ENCODE results near the gene MCU. TPM values are rescaled to one million over a fixed set of nuclear protein-coding genes. Genes with fewer than 3 reads are reported as not detected.

Gene MCU
- total RNA-seq, 1 donor from 2014 or later, result 20.3 TPM

GRCh38 chr10:72649291-72649690 lies 42.7 kb upstream of the MCU start:
- H3K9me3 ChIP-seq (replicated peaks), result no peaks in the 10 kb centered on the region
- TF ChIP-seq CTCF (IDR thresholded peaks at IDR 0.05; ENCODE audit: borderline replicate concordance), result no peak
- no peak for DNase-seq
- no peaks in the 10 kb centered on the region for H3K4me1 ChIP-seq
- no peak overlapping the region for H3K4me3 ChIP-seq
- no peaks in the 10 kb centered on the region for H3K27me3 ChIP-seq (ENCODE audit: low read depth)
- intact Hi-C loops (cut with micrococcal nuclease), result no loop called here
- H3K36me3 ChIP-seq, result no peaks in the 10 kb centered on the region
- no peak overlapping the region for H3K27ac ChIP-seq (replicated peaks)

- Histone ChIP-seq H3K4me1 (no peaks in the 10 kb centered on the region), H3K36me3 (no peaks in the 10 kb centered on the region), H3K27me3 (ENCODE audit: low read depth) (no peaks in the 10 kb centered on the region), H3K9me3 (replicated peaks) (no peaks in the 10 kb centered on the region), H3K4me3 (no peak overlapping the region), H3K27ac (replicated peaks) (no peak overlapping the region)
- DNase-seq, result no peak
- intact Hi-C loops (cut with micrococcal nuclease), result no loop called here
- no peak for TF ChIP-seq CTCF (IDR thresholded peaks at IDR 0.05; ENCODE audit: borderline replicate concordance)
Observed at GRCh38 chr10:72653383-72654096, 38.4 kb upstream of the MCU start.

GRCh38 chr10:72654720-72655119 lies 37.2 kb upstream of the MCU start:
- intact Hi-C loops (cut with micrococcal nuclease), result no loop called here
- TF ChIP-seq CTCF (IDR thresholded peaks at IDR 0.05; ENCODE audit: borderline replicate concordance), result no peak

GRCh38 chr10:72658696-72659400 lies 33.1 kb upstream of the MCU start:
- Histone ChIP-seq H3K4me1 (no peaks in the 10 kb centered on the region), H3K9me3 (replicated peaks) (no peaks in the 10 kb centered on the region), H3K36me3 (no peaks in the 10 kb centered on the region), H3K27ac (replicated peaks) (no peak overlapping the region), H3K4me3 (no peak overlapping the region), H3K27me3 (ENCODE audit: low read depth) (no peaks in the 10 kb centered on the region)
- intact Hi-C loops (cut with micrococcal nuclease), result no loop called here
- DNase-seq, result no peak
- no peak for TF ChIP-seq CTCF (IDR thresholded peaks at IDR 0.05; ENCODE audit: borderline replicate concordance)

More at GRCh38 chr10:72654720-72655119, 37.2 kb upstream of the MCU start:
- Histone ChIP-seq H3K36me3 (no peaks in the 10 kb centered on the region), H3K4me3 (no peak overlapping the region), H3K9me3 (replicated peaks) (no peaks in the 10 kb centered on the region), H3K27me3 (ENCODE audit: low read depth) (no peaks in the 10 kb centered on the region), H3K4me1 (no peaks in the 10 kb centered on the region), H3K27ac (replicated peaks) (no peak overlapping the region)
- no peak for DNase-seq

- Histone ChIP-seq H3K9me3 (replicated peaks) (no peaks in the 10 kb centered on the region), H3K27ac (replicated peaks) (no peak overlapping the region), H3K36me3 (no peaks in the 10 kb centered on the region), H3K4me3 (no peak overlapping the region), H3K27me3 (ENCODE audit: low read depth) (no peaks in the 10 kb centered on the region), H3K4me1 (no peaks in the 10 kb centered on the region)
- TF ChIP-seq CTCF (IDR thresholded peaks at IDR 0.05; ENCODE audit: borderline replicate concordance), result no peak
- no peak for DNase-seq
- intact Hi-C loops (cut with micrococcal nuclease), result no loop called here
Observed at GRCh38 chr10:72659694-72660093, 32.2 kb upstream of the MCU start.

Measured in left ventricle myocardium inferior (tissue), 1 donor.